Osteoblast (primary cell): ENCODE results near the gene CHKA. TPM values are rescaled to one million over a fixed set of nuclear protein-coding genes. Genes with fewer than 3 reads are reported as not detected.

Source experiments
- DNase-seq: peaks from one replicate; pipeline ENCODE4 v3.0.0; 2011; ENCODE audit warnings: low spot score, mixed read lengths; ENCODE audit not compliant: insufficient read length; ENCODE audit errors: missing footprints
- H2AFZ ChIP-seq: 2 replicates; pipeline ENCODE4 v1.6.0; 2011; ENCODE audit warnings: mild to moderate bottlenecking, low read length
- H3K27ac ChIP-seq: 2 replicates; pipeline ENCODE4 v1.5.1; 2011; ENCODE audit warnings: mild to moderate bottlenecking, low read depth, low read length, moderate library complexity
- H3K27me3 ChIP-seq: 2 replicates; pipeline ENCODE4 v1.6.0; 2012; ENCODE audit warnings: mild to moderate bottlenecking, control low read depth, inconsistent platforms, low read length, moderate library complexity; ENCODE audit not compliant: insufficient read depth
- H3K36me3 ChIP-seq: 2 replicates; pipeline ENCODE4 v1.5.1; 2011; ENCODE audit warnings: mild to moderate bottlenecking, low read length, control low read depth, moderate library complexity; ENCODE audit not compliant: insufficient read depth
- H3K4me1 ChIP-seq: 2 replicates; pipeline ENCODE4 v1.5.1; 2011; ENCODE audit warnings: mild to moderate bottlenecking, low read length, control low read depth, moderate library complexity; ENCODE audit not compliant: insufficient read depth
- H3K4me2 ChIP-seq: 2 replicates; pipeline ENCODE4 v1.6.0; 2011; ENCODE audit warnings: mild to moderate bottlenecking, low read length; ENCODE audit not compliant: insufficient read depth
- H3K4me3 ChIP-seq: fragments of 200-600 bp; sonication (generic); 3 replicates; pipeline ENCODE4 v1.5.1; 2012; ENCODE audit warnings: mild to moderate bottlenecking, low read length, inconsistent platforms; ENCODE audit not compliant: insufficient read depth
- H3K79me2 ChIP-seq: 2 replicates; pipeline ENCODE4 v1.6.0; 2012; ENCODE audit warnings: mild to moderate bottlenecking, low read length, control low read depth, inconsistent platforms; ENCODE audit not compliant: insufficient read depth
- H3K9me3 ChIP-seq: 2 replicates; pipeline ENCODE4 v1.5.1; 2011; ENCODE audit warnings: low read depth, low read length, control low read depth
- H4K20me1 ChIP-seq: 2 replicates; pipeline ENCODE4 v1.6.0; 2012; ENCODE audit warnings: mild to moderate bottlenecking, low read length, control low read depth; ENCODE audit not compliant: insufficient read depth
- CTCF ChIP-seq: IDR thresholded peaks from 2 replicates; pipeline ENCODE4 v1.5.1; 2011; ENCODE audit warnings: mild to moderate bottlenecking, low read depth, low read length, moderate library complexity; ENCODE audit errors: extremely low read depth
- total RNA-seq: library from RNA; depleted of rRNA; stranded (reverse); fragments of >200 nt; gene quantifications from 2 replicates; pipeline ENCODE4 v1.2.3, GENCODE V29; 2012

CHKA gene
- total RNA-seq, 1 donor = 29.0 TPM

GRCh38 chr11:68160100-68160695 is 39.0 kb upstream of the CHKA start:
- Histone ChIP-seq H3K9me3 (no peaks in the 10 kb centered on the region), H3K36me3 (peaks cover 17% of the 10 kb centered on the region), H2AFZ (no peak overlapping the region), H3K4me1 (peaks cover 8% of the 10 kb centered on the region), H4K20me1 (peaks cover 14% of the 10 kb centered on the region), H3K4me2 (no peak overlapping the region), H3K27ac (no peak overlapping the region), H3K27me3 (no peaks in the 10 kb centered on the region), H3K4me3 (no peak overlapping the region), H3K79me2 (no peaks in the 10 kb centered on the region)
- TF ChIP-seq CTCF = no peak
- no peak for DNase-seq

GRCh38 chr11:68159665-68160064 is 38.5 kb upstream of the CHKA start:
- no peak for TF ChIP-seq CTCF
- H3K79me2 ChIP-seq = no peaks in the 10 kb centered on the region

DNA sequence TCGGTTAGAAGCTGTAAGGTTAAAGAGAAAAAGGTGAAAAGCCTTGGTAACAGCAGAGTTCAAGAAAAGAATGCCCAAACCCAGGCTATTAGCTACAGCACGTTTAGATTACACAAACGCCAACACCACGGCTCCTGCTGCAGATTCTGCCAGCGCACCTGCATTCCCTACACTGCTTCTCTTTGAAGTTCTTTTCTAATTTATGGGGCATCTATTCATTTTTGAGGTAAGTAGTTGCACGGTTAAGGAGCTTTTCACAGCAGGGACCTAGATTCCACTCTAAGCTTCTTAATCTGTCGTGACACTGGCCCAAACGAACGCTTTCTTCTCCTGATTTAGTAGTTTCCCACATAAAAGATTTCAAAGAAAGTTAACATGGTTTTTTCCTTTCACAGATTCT is 38.0 kb upstream of the CHKA start:
- DNase-seq = no peak
- no peak overlapping the region for H3K4me2 ChIP-seq
- H3K36me3 ChIP-seq = peaks cover 12% of the 10 kb centered on the region
- H3K4me1 ChIP-seq = peaks cover 2% of the 10 kb centered on the region
- H3K9me3 ChIP-seq = no peaks in the 10 kb centered on the region
- no peak overlapping the region for H3K27ac ChIP-seq
- no peak for TF ChIP-seq CTCF
- H3K79me2 ChIP-seq = no peaks in the 10 kb centered on the region
- H2AFZ ChIP-seq = no peak overlapping the region
- no peak overlapping the region for H3K4me3 ChIP-seq
- H4K20me1 ChIP-seq = peaks cover 8% of the 10 kb centered on the region
- no peaks in the 10 kb centered on the region for H3K27me3 ChIP-seq

More at GRCh38 chr11:68159665-68160064, 38.5 kb upstream of the CHKA start:
- Histone ChIP-seq H3K36me3 (peaks cover 17% of the 10 kb centered on the region), H3K4me1 (peaks cover 7% of the 10 kb centered on the region), H3K4me3 (no peak overlapping the region), H3K9me3 (no peaks in the 10 kb centered on the region), H3K4me2 (no peak overlapping the region), H3K27ac (no peak overlapping the region), H2AFZ (no peak overlapping the region), H3K27me3 (no peaks in the 10 kb centered on the region), H4K20me1 (peaks cover 13% of the 10 kb centered on the region)
- no peak for DNase-seq

DNA sequence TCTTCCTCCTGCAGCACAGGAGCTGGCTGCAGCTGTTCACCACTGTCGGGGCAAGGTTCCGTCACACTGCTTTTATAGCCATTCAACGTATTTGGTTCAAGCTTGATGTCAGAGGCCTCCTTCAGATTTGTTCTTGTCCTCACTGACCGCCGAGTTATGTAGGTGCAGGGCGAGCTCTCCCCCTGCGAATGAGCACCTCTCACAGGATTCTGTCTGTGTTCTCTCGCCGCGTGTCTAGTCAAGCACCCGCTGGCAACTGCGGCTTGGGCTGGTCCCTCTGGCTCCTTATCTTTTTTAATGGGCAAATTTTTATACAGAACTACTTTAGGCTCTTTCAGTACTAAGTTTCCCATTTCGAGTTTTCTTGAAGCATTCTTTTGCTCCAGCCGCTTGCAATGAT is 37.4 kb upstream of the CHKA start:
- Histone ChIP-seq H2AFZ (no peak overlapping the region), H3K4me2 (no peak overlapping the region), H3K79me2 (no peaks in the 10 kb centered on the region), H3K4me3 (no peak overlapping the region), H3K9me3 (no peaks in the 10 kb centered on the region), H4K20me1 (peaks cover 4% of the 10 kb centered on the region), H3K27ac (no peak overlapping the region), H3K4me1 (no peaks in the 10 kb centered on the region), H3K36me3 (peaks cover 7% of the 10 kb centered on the region), H3K27me3 (no peaks in the 10 kb centered on the region)
- no peak for DNase-seq
- TF ChIP-seq CTCF = no peak
